HG02571 (cell line): ENCODE data around the gene DUSP6.
"Not testable (repeated sequence)": the region's sequence is repeated elsewhere in the genome, so short reads cannot be mapped to it uniquely, and the experiment has no call there.

Experiments
- ATAC-seq: cut with Tn5 transposase; IDR thresholded peaks from one replicate; pipeline ENCODE4 v1.9.1; 2021; ENCODE audit warnings: mild to moderate bottlenecking, moderate library complexity; ENCODE audit not compliant: unreplicated experiment

DUSP6 gene

GRCh38 chr12:89353188-89353822, 1.0 kb upstream of the DUSP6 start:
- no peak for ATAC-seq

GRCh38 chr12:89352242-89352491, 134 bp downstream of the DUSP6 start:
- no peak for ATAC-seq

- peak; percentile 36 for ATAC-seq
Measured at GRCh38 chr12:89351489-89352241, 636 bp downstream of the DUSP6 start.

DNA sequence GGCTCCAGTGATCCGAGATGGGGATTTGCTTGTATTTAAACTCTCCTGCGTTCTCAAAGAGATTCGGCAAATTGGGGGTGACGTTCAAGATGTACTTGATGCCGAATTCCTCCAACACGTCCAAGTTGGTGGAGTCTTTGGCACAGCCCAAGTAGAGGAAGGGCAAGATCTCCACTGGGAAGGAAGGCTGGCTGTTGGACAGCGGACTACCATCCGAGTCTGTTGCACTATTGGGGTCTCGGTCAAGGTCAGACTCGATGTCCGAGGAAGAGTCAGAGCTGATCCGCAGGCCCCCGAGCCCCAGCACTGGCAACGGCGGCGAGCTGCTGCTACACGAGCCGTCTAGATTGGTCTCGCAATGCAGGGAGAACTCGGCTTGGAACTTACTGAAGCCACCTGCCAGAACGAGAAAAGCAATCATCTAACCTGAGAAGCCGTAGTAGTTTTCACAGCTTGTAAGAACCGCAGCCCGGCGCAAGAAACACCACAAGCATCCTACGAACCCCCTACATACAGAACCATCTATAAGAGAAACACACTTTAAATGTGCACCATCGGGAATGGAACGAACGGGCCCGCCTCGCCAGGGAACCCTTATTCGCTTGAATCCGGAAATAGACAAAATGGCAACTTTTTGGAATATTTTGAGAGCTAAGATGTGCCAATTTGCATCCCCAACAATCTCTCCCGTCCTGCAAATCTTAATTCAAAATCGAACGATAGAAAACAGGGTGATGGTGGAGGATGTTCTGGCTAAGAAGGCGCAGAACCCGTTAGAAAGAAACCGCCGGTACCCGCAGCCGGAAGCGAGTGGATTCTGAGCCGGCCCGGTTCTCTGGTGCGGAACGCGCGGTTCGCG, 1.4 kb downstream of the DUSP6 start:
- ATAC-seq = no peak

DNA sequence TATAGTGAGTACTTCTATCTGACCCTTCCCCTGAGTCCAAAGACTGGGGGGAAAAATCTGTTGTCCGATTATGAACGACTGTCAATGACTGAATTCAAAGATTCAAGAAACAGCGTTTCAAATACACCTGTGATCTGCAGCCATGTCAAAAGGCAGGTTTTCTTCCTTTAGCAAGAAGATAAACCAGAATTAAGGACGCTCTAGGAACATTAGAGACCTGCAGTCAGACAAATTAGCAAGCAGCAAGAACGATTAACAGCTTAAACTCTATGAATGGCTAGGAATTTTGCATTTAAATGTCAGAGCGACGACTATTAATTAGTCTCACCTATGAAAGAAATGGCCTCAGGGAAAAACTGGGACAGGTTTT, 2.1 kb downstream of the DUSP6 start:
- no peak for ATAC-seq

- no peak for ATAC-seq
Measured at GRCh38 chr12:89349814-89350213, 2.5 kb downstream of the DUSP6 start.

DNA sequence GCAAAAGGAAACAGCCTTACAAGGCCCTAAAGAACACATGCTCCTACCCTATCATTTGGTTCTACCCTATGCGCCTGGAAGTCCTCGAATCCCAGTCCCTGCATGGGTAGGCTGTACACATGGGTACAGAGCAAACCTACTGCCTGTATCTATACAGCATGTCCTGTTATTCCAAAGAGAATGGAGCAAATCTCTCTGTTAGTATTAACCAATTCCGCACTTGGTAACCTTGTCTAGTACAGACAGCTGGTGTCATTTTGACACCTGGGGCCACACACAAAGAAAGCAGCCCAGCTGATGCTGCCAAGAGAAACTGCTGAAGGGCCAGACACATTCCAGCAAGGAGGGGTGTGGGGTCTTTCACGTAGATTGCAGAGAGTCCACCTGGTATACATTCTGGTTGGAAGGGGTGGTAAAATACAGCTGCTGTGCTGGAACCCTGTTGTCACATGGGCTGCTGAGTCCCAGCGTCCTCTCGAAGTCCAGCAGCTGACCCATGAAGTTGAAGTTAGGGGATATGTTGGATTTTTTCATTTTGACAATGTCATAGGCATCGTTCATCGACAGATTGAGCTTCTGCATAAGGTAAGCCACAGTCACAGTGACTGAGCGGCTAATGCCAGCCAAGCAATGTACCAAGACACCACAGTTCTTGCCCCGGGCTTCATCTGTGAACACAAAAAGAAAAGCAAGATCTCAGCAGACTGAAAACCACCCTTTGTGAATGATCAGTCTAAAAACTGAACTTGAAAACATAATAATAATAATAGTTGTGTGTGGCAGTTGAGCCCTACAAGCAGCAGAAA, 3.2 kb downstream of the DUSP6 start:
- no peak for ATAC-seq

DNA sequence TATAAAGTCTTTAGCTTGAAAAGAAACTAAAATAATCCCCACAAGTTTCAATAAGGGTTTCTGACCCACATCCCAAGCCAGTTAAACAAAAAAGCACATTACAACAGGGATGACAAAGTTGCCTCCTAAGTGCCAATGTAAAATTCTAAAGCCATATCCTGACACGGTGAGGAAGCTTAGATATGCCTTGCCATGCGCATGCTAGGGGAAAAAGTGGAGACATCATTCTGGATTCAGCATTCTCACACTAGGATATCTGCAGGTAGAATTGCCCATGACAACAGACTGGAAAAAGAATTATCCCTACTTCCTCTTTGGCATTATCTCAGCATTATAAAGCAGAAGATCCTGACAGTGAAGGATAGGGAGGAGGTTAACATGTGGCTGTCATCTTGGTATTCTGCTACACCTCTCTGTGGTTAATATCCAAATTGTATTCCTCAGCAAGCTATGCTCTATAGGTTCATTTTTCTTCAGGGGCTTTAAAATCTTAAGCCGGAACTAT, 4.9 kb downstream of the DUSP6 start:
- no peak for ATAC-seq

DNA sequence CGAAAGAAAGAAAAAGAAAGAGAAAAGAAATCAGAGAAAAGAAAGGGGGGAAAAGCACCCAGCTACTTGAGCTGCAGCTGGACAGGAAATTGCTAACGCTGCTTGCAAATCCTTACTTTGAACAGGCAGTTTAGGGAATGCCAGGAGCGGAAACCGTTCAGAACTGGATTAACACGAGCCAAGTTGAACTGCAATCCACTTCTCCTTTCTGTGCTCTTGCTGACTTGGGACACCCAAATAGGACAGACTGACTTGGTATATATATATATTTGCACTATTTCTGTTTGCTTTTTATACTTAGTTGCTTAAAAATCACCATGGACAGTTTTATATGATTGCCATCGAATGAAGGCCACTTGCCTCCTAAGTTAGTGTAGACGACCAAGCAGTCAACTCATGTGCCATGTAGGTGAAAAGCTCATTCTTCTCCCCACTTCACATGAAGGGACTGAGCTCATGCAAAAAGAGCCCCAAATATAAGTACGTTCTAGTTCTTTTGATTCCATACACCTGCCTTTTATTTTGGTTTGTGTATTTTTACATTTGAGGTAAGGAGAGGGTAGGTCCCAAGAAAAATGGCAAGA, 5.5 kb downstream of the DUSP6 start:
- ATAC-seq = no peak

GRCh38 chr12:89345830-89346740, 6.2 kb downstream of the DUSP6 start:
- ATAC-seq = peak; percentile 98

- ATAC-seq = no peak
Measured at GRCh38 chr12:89345376-89345775, 6.9 kb downstream of the DUSP6 start.

DNA sequence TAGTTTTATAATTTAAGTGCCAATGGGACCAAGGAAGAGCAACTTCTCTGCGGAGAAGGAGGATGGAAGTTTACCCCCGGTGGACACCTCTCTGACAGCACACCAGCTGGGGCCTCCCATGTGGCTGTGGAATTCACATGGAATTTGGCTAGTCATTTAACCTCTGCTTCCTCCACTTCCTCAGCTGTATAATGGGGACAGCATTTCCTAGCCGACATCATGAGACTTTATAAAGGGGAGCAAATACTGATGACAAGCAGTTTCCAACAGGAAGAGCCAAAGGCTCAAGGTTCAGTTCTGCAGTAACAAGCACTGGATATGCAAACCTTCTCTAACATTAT, 7.5 kb downstream of the DUSP6 start:
- ATAC-seq = no peak

- no peak for ATAC-seq
Measured at GRCh38 chr12:89344043-89344861, 8.0 kb downstream of the DUSP6 start.

DNA sequence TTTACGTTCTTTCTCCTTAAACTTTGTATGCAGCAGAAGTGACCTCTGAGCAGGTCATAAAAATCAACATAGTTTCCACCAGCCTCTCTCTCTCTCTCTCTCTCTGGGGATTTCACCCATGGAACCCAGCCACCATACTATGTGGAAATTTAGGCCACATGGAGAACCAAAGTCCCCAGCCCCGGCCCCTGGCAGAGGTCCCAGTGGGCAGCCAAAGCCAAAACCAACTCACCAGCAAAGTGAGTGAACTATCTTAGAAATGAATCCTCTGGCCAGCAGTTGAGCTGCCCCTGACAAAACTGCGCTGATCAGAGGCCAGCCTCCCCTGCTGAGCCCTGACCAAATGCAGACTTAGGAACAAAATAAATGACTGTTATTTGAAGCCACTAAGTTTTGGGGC, 9.2 kb downstream of the DUSP6 start:
- no peak for ATAC-seq

- ATAC-seq = no peak
Measured at GRCh38 chr12:89340861-89341260, 11.4 kb downstream of the DUSP6 start.

DNA sequence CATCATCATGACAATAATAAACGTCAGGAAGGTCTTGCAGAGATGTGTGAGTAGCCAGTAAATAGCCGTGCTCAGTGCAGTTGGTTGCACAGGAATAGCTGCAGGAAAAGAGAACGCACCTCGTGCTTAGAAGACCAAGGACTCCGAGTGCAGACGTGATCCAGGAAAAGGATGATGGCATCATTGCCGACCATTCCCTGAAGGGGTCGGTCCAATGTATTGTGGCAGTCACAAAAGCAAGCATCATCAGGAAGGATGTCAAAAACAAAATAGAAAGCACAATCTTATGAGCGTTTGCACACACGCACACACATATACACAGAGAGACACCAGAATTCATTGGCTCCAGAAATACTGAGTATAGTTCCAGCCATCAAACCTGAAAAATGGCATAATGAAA, 12.8 kb downstream of the DUSP6 start:
- ATAC-seq = no peak

- ATAC-seq = not testable (repeated sequence)
Measured at GRCh38 chr12:89337136-89337535, 15.2 kb downstream of the DUSP6 start.

DNA sequence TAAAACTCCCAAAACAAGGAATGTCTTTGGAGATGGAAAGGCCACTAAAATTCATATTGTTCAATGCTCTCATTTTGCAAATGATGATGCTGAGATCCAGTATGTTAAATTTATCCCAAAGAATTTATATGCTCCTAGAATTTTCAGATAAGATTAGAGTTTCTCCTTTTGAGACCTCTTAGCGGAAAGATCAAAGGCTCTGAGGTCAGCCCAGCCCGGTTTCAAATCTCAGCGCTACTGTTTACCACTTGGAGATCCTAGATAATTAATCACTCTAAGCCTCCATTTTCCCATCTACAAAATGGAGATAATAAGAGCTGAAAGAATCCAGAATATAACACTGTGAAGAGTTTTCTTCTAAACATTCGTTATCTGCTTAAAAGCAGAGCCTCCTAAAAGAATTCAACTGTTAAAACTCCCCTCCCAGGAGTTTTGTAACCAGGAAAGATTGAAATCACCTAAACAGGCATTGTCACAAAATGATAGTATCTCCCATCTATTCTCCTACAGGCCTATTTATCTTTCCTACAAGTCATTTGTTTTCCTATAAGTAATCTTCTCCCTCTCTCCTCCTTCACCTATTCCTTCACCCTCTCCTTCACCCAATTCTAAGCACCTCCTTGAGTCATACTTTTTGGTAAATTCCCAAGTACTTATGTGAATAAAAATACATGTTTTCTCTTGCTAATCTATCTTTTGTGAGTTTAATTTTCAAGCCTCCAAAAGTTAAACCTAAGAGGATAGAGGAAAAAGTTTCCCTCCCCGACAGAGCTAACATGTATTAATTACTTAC, 16.7 kb downstream of the DUSP6 start:
- ATAC-seq = no peak
